Chondrocyte (in vitro differentiated cells): ENCODE data around the gene SLIT3. TPM values are rescaled to one million over a fixed set of nuclear protein-coding genes. Genes with fewer than 3 reads are reported as not detected.

Experiments
- DNase-seq: peaks from one replicate; pipeline ENCODE4 v3.0.0; 2021; ENCODE audit warnings: mixed read lengths, low spot score
- H3K27ac Mint-ChIP-seq: one replicate; pipeline ENCODE4 v1.8.0; 2021; ENCODE audit warnings: mild to moderate bottlenecking, moderate library complexity, mixed read lengths; ENCODE audit not compliant: unreplicated experiment
- H3K27me3 Mint-ChIP-seq: 2 replicates; pipeline ENCODE4 v1.8.0; 2021; ENCODE audit warnings: low read depth, mixed read lengths
- H3K36me3 Mint-ChIP-seq: 2 replicates; pipeline ENCODE4 v1.8.0; 2021; ENCODE audit warnings: low read depth, mixed read lengths
- H3K4me1 Mint-ChIP-seq: 2 replicates; pipeline ENCODE4 v1.8.0; 2021; ENCODE audit warnings: low read depth, mild to moderate bottlenecking, mixed read lengths
- H3K4me3 Mint-ChIP-seq: one replicate; pipeline ENCODE4 v1.8.0; 2021; ENCODE audit warnings: mild to moderate bottlenecking, moderate library complexity, mixed read lengths; ENCODE audit not compliant: unreplicated experiment
- H3K9me3 Mint-ChIP-seq: 2 replicates; pipeline ENCODE4 v1.8.0; 2021; ENCODE audit warnings: low read depth, mixed read lengths
- CTCF ChIP-seq: fragments of 200-600 bp; sonication (generic); IDR thresholded peaks from 2 replicates; pipeline ENCODE4 v1.5.0; 2021; ENCODE audit warnings: antibody characterized with exemption, mild to moderate bottlenecking, moderate library complexity
- total RNA-seq: library from RNA; stranded (reverse); gene quantifications from 3 replicates; pipeline ENCODE4 v1.2.1, GENCODE V29; 2021

SLIT3 gene
- total RNA-seq, 1 donor from 2014 or later = 116 TPM

DNA sequence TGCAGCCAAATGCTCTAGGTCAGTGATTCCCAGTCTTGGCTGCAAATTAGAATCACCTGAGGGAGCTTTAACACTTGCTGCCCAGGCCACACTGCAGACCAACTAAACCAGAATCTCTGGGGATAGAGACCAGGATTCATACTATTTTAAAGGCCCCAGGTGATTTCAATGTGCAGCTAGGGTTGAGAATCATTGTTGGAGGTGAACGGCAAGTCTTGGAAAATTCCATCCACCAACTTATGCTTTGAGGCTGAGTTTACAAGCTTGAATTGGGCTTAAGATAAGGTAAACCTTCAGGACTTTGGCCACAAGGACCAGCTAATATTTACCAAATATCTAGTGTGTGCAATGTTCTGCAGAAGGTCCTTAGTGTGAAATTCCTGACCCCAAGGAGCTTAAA, 27.5 kb downstream of the SLIT3 start:
- Mint-ChIP-seq H3K27me3 (no peaks in the 10 kb centered on the region), H3K4me3 (no peak overlapping the region), H3K4me1 (peaks cover 8% of the 10 kb centered on the region), H3K36me3 (peaks cover 13% of the 10 kb centered on the region), H3K27ac (no peak overlapping the region), H3K9me3 (no peaks in the 10 kb centered on the region)
- no peak for DNase-seq
- TF ChIP-seq CTCF = no peak

- Mint-ChIP-seq H3K9me3 (no peaks in the 10 kb centered on the region), H3K4me1 (peaks cover 13% of the 10 kb centered on the region), H3K4me3 (no peak overlapping the region), H3K36me3 (peaks cover 13% of the 10 kb centered on the region), H3K27me3 (no peaks in the 10 kb centered on the region), H3K27ac (no peak overlapping the region)
- DNase-seq = no peak
- TF ChIP-seq CTCF = no peak
These were observed 28.1 kb downstream of the SLIT3 start for GRCh38 chr5:169272731-169273427.

GRCh38 chr5:169272111-169272510, 28.8 kb downstream of the SLIT3 start:
- Mint-ChIP-seq H3K27ac (no peak overlapping the region), H3K4me3 (no peak overlapping the region), H3K36me3 (peaks cover 13% of the 10 kb centered on the region), H3K9me3 (no peaks in the 10 kb centered on the region), H3K27me3 (no peaks in the 10 kb centered on the region), H3K4me1 (peaks cover 16% of the 10 kb centered on the region)
- TF ChIP-seq CTCF = no peak
- no peak for DNase-seq

DNA sequence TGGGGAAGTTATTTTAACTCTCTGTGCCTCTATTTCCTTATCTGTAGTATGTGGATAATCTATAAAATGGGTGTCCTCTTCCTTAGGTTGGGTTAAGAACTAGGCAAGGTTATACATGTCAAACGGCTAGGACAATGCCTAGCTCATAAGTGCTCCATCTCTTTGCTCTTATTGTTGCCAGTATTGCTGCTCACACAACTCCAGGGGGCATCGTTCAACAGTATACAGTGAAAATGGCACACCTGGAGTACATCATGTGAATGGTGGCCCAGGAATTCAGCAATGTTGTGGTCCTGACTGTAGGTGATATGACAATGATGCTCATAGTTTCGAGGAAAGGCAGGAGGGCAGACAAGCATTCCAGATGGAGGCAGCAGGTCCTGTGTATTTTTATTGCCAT, 30.1 kb downstream of the SLIT3 start:
- Mint-ChIP-seq H3K4me1 (peaks cover 16% of the 10 kb centered on the region), H3K27me3 (no peaks in the 10 kb centered on the region), H3K9me3 (no peaks in the 10 kb centered on the region), H3K36me3 (peaks cover 7% of the 10 kb centered on the region), H3K27ac (no peak overlapping the region), H3K4me3 (no peak overlapping the region)
- TF ChIP-seq CTCF = no peak
- DNase-seq = no peak

- Mint-ChIP-seq H3K27me3 (no peaks in the 10 kb centered on the region), H3K27ac (no peak overlapping the region), H3K4me3 (no peak overlapping the region), H3K36me3 (no peaks in the 10 kb centered on the region), H3K4me1 (peaks cover 16% of the 10 kb centered on the region), H3K9me3 (no peaks in the 10 kb centered on the region)
- no peak for TF ChIP-seq CTCF
- no peak for DNase-seq
These were observed 32.9 kb downstream of the SLIT3 start for GRCh38 chr5:169268019-169268418.
